CD14-positive monocyte (primary cell): ENCODE measurements around the gene NOX5. TPM values are rescaled to one million over a fixed set of nuclear protein-coding genes. Genes with fewer than 3 reads are reported as not detected.

Experiments used
- DNase-seq, 3 donors: peaks; one replicate each; pipeline ENCODE4 v3.0.0-alpha.2; 2011 to 2022
- H2AFZ ChIP-seq: 2 replicates; pipeline ENCODE4 v1.6.0; 2012; ENCODE audit warnings: mild to moderate bottlenecking, low read depth, low read length, inconsistent platforms; ENCODE audit not compliant: insufficient read depth, poor library complexity, severe bottlenecking
- H3K27ac ChIP-seq, 2 donors: 1 replicate in 1 of 2; 2 replicates in 1 of 2; pipeline ENCODE4 v1.5.1; 2012 to 2013; ENCODE audit warnings: low read length in 2 of 2, control low read depth in 1 of 2, inconsistent platforms in 1 of 2, low read depth in 1 of 2, mild to moderate bottlenecking in 1 of 2
- H3K27me3 ChIP-seq, 2 donors: one replicate each; pipeline versions ENCODE4 v1.6.0 to v1.6.1; 2011 to 2013; ENCODE audit warnings: low read length in 2 of 2; ENCODE audit not compliant: control insufficient read depth in 2 of 2, insufficient read depth in 2 of 2
- H3K36me3 ChIP-seq, 2 donors: replicated peaks in 1 of 2; 1 replicate in 1 of 2; 2 replicates in 1 of 2; pipeline versions ENCODE4 v1.5.1 to v1.6.1; 2012 to 2013; ENCODE audit warnings: low read length in 2 of 2, control low read depth in 1 of 2, inconsistent platforms in 1 of 2, mild to moderate bottlenecking in 1 of 2; ENCODE audit not compliant: insufficient read depth in 2 of 2, control insufficient read depth in 1 of 2
- H3K4me1 ChIP-seq, 2 donors: 1 replicate in 1 of 2; 2 replicates in 1 of 2; pipeline versions ENCODE4 v1.5.1 to v1.6.1; 2012 to 2013; ENCODE audit warnings: low read length in 2 of 2, control low read depth in 1 of 2, inconsistent platforms in 1 of 2, mild to moderate bottlenecking in 1 of 2, moderate library complexity in 1 of 2; ENCODE audit not compliant: insufficient read depth in 2 of 2, control insufficient read depth in 1 of 2
- H3K4me2 ChIP-seq: replicated peaks from 2 replicates; pipeline ENCODE3; 2012; ENCODE audit warnings: low read length, moderate library complexity, mild to moderate bottlenecking; ENCODE audit not compliant: poor library complexity, severe bottlenecking; ENCODE audit errors: extremely low read depth
- H3K4me3 ChIP-seq, 3 experiments: fragments of 200-600 bp in 1 of 3; sonication (generic) in 1 of 3; replicated peaks in 1 of 3; 1 replicate in 2 of 3; 2 replicates in 1 of 3; pipeline ENCODE4 v1.5.1; 2011 to 2013; ENCODE audit warnings: low read length in 3 of 3, mild to moderate bottlenecking in 3 of 3, control low read depth in 2 of 3, low read depth in 2 of 3, inconsistent platforms in 1 of 3, moderate library complexity in 1 of 3
- H3K79me2 ChIP-seq: 2 replicates; pipeline ENCODE4 v1.6.0; 2012; ENCODE audit warnings: mild to moderate bottlenecking, control low read depth, inconsistent platforms, low read length, moderate library complexity; ENCODE audit not compliant: insufficient read depth
- H3K9ac ChIP-seq: 2 replicates; pipeline ENCODE4 v1.6.0; 2017; ENCODE audit warnings: low read length, mild to moderate bottlenecking; ENCODE audit not compliant: insufficient read depth, poor library complexity, severe bottlenecking
- H3K9me3 ChIP-seq, 2 donors: replicated peaks in 1 of 2; 1 replicate in 1 of 2; 2 replicates in 1 of 2; pipeline versions ENCODE4 v1.5.1 to v1.6.1; 2012 to 2013; ENCODE audit warnings: low read length in 2 of 2, control low read depth in 1 of 2; ENCODE audit not compliant: control insufficient read depth in 1 of 2, insufficient read depth in 1 of 2
- H4K20me1 ChIP-seq: 2 replicates; pipeline ENCODE4 v1.6.0; 2012; ENCODE audit warnings: mild to moderate bottlenecking, low read length, control low read depth, moderate library complexity; ENCODE audit not compliant: insufficient read depth
- H3K27ac Mint-ChIP-seq, 7 donors: one replicate each; pipeline ENCODE4 v1.8.0; 2020; ENCODE audit warnings: mild to moderate bottlenecking in 7 of 7, mixed read lengths in 7 of 7, moderate library complexity in 6 of 7, inconsistent platforms in 2 of 7
- H3K27me3 Mint-ChIP-seq, 3 donors: one replicate each; pipeline ENCODE4 v1.8.0; 2021 to 2022; ENCODE audit warnings: low read depth in 3 of 3, mild to moderate bottlenecking in 3 of 3, mixed read lengths in 3 of 3, moderate library complexity in 3 of 3, inconsistent platforms in 1 of 3
- H3K36me3 Mint-ChIP-seq, 2 donors: one replicate each; pipeline ENCODE4 v1.8.0; 2020; ENCODE audit warnings: mixed read lengths in 2 of 2, inconsistent platforms in 1 of 2, mild to moderate bottlenecking in 1 of 2
- H3K4me1 Mint-ChIP-seq: one replicate; pipeline ENCODE4 v1.8.0; 2020; ENCODE audit warnings: mild to moderate bottlenecking, mixed read lengths
- H3K4me3 Mint-ChIP-seq, 2 donors: one replicate each; pipeline ENCODE4 v1.8.0; 2020; ENCODE audit warnings: mild to moderate bottlenecking in 2 of 2, mixed read lengths in 2 of 2, moderate library complexity in 1 of 2
- H3K9me3 Mint-ChIP-seq, 7 donors: one replicate each; pipeline ENCODE4 v1.8.0; 2020 to 2022; ENCODE audit warnings: mixed read lengths in 7 of 7, mild to moderate bottlenecking in 6 of 7, moderate library complexity in 6 of 7, inconsistent platforms in 2 of 7
- WGBS: methylation state at CpG from one replicate; pipeline ENCODE4 v1.1.5; 2013; ENCODE audit warnings: missing lambda C conversion rate; ENCODE audit not compliant: insufficient coverage; 5-methylcytosine and 5-hydroxymethylcytosine counted together
- intact Hi-C, 2 donors: fragments of 100-400 bp; cut with micrococcal nuclease; formaldehyde crosslinking; loops; one replicate each; pipeline versions ENCODE4 v1.15.0 to v1.15.1; 2023
- polyA plus RNA-seq, 3 donors: library from polyadenylated mRNA; depleted of rRNA in 1 of 3; unstranded in 2 of 3; stranded (reverse) in 1 of 3; fragments of 300-500 nt in 2 of 3; fragments of >200 nt in 1 of 3; fragmentation: Illumina TruSeq in 2 of 3; gene quantifications; 1 replicate in 2 of 3; 2 replicates in 1 of 3; pipeline ENCODE4 v1.2.3, GENCODE V29; 2012 to 2021
- TF ChIP-seq, protein P1 (sequence below): fragments of 200-600 bp; IDR thresholded peaks from one replicate; pipeline ENCODE4 v1.8.0; 2022; ENCODE audit warnings: antibody characterized with exemption, mild to moderate bottlenecking

The NOX5 gene
- polyA plus RNA-seq, 3 donors, result not detected

DNA sequence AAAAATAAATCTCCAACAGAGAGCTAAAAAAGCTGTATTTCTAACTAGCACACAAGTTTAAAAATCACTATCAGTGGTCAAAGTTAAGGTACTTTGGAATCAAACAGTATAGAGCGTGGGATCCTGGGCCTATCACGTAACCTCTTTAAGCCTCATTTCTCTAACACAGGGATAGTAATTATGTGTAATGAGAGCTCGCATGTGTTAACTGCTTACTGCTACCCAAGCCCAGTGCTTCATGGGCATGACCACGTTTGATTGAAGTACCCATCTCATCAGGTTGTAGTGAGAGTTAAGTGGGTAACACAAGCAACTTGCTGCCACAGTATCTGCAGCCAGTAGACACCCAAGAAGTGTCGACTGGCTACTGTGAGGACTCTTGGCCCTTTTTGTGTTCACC is 28.2 kb upstream of the NOX5 start:
- Histone ChIP-seq H3K36me3 (no peaks in the 10 kb centered on the region), H3K4me1 (no peaks in the 10 kb centered on the region)

DNA sequence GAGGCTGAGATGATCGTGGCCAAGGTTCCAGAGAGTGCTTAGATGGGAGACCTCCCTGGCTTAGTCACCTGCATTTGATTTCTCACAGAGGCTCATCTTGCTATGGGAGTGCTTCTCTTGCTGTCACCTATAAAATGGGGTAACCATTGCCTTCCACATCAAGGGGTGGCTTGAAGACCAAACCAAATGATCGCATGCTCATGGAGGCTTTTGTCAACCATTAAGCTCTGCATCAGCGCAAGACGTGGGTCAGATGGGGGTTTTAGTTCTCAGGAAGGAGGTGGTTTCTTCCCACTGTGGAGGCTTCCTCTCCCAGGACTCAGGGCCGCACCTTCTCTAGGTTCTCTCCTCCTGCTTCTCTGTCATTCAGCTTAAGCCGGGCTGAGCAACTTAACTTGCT is 27.4 kb upstream of the NOX5 start:
- H3K4me1 ChIP-seq, result no peaks in the 10 kb centered on the region
- no peak overlapping the region for H3K4me3 Mint-ChIP-seq
- H3K27me3 ChIP-seq, result no peaks in the 10 kb centered on the region
- intact Hi-C loops, result no loop called here
- TF ChIP-seq, protein P1, sequence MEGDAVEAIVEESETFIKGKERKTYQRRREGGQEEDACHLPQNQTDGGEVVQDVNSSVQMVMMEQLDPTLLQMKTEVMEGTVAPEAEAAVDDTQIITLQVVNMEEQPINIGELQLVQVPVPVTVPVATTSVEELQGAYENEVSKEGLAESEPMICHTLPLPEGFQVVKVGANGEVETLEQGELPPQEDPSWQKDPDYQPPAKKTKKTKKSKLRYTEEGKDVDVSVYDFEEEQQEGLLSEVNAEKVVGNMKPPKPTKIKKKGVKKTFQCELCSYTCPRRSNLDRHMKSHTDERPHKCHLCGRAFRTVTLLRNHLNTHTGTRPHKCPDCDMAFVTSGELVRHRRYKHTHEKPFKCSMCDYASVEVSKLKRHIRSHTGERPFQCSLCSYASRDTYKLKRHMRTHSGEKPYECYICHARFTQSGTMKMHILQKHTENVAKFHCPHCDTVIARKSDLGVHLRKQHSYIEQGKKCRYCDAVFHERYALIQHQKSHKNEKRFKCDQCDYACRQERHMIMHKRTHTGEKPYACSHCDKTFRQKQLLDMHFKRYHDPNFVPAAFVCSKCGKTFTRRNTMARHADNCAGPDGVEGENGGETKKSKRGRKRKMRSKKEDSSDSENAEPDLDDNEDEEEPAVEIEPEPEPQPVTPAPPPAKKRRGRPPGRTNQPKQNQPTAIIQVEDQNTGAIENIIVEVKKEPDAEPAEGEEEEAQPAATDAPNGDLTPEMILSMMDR, result no peak
- no peaks in the 10 kb centered on the region for H3K79me2 ChIP-seq
- peaks cover 0 to 1% (median 0%) of the 10 kb centered on the region in 7 donors for H3K9me3 Mint-ChIP-seq
- peaks cover 0 to 2% (median 0%) of the 10 kb centered on the region in 3 donors for H3K27me3 Mint-ChIP-seq
- H3K4me1 Mint-ChIP-seq, result no peaks in the 10 kb centered on the region
- H3K36me3 Mint-ChIP-seq, result no peaks in the 10 kb centered on the region
- H3K27ac Mint-ChIP-seq, result no peak overlapping the region
- H2AFZ ChIP-seq, result no peak overlapping the region
- no peak overlapping the region for H3K9ac ChIP-seq
- DNase-seq, result no peak
- H3K4me3 ChIP-seq, result no peak overlapping the region
- no peak overlapping the region for H3K4me2 ChIP-seq
- no peaks in the 10 kb centered on the region for H3K36me3 ChIP-seq
- H3K27ac ChIP-seq, result no peak overlapping the region
- 100% methylated on average over 2 of the region's 6 CpGs for WGBS
- no peaks in the 10 kb centered on the region for H4K20me1 ChIP-seq
- H3K9me3 ChIP-seq, result no peaks in the 10 kb centered on the region

More for the DNA sequence above, 28.2 kb upstream of the NOX5 start:
- H3K79me2 ChIP-seq, result no peaks in the 10 kb centered on the region
- H3K4me2 ChIP-seq, result no peak overlapping the region
- Mint-ChIP-seq H3K27me3 (peaks cover 0 to 4% (median 0%) of the 10 kb centered on the region in 3 donors), H3K9me3 (peaks cover 0 to 1% (median 0%) of the 10 kb centered on the region in 7 donors), H3K36me3 (no peaks in the 10 kb centered on the region), H3K4me1 (no peaks in the 10 kb centered on the region), H3K4me3 (no peak overlapping the region), H3K27ac (no peak overlapping the region)
- no peak overlapping the region for H3K4me3 ChIP-seq
- no peak overlapping the region for H3K27ac ChIP-seq
- WGBS, result no CpG with 5 or more reads among the region's 5 CpGs
- DNase-seq, result no peak
- no peak overlapping the region for H2AFZ ChIP-seq
- H3K9me3 ChIP-seq, result no peaks in the 10 kb centered on the region
- H3K27me3 ChIP-seq, result no peaks in the 10 kb centered on the region
- H4K20me1 ChIP-seq, result no peaks in the 10 kb centered on the region
- intact Hi-C loops, result no loop called here
- TF ChIP-seq, protein P1, result no peak
- H3K9ac ChIP-seq, result no peak overlapping the region
